Heart left ventricle (tissue), 13 donors: ENCODE measurements around the gene LHFPL3.

Experiments used
- POLR2A ChIP-seq, 2 donors: fragments of 450-650 bp; IDR thresholded peaks; one replicate each; pipeline ENCODE4 v1.6.1; 2017; ENCODE audit warnings: antibody characterized with exemption in 2 of 2, mild to moderate bottlenecking in 2 of 2, moderate library complexity in 2 of 2
- TF ChIP-seq, protein P1 (sequence below), 12 donors: fragments of 200-600 bp; sonication (generic) in 4 of 12; IDR thresholded peaks; one replicate each; pipeline versions ENCODE4 v1.5.0 to v1.8.0; 2018 to 2022; ENCODE audit warnings: antibody characterized with exemption in 12 of 12, mild to moderate bottlenecking in 5 of 12
- donor health status: ischemic (EF 13 %, LVEDD 7.1; RV severe dilation, severe dysfunction).
- donor health status: DM: no; HTN: yes; CAD: no.
- donor health status: DM: no; HTN: no; CAD: no.
- donor health status: ischemic (EF 25% LVEDD 6.9; RV normal size, moderate dysfunction).
- donor health status: ischemic (EF 25% LVEDD 5.7; RV mildly dilated, moderate dysfunction).
- donor health status: ischemic (EF 35%, LVEDD 5.7; RV mildly dilated, moderate dysfunction).
- donor health status: nonischemic (EF 11% LVEDD 7.7; RV severe dilation, severe dysfunction).
- donor health status: DM: yes; HTN: yes; CAD: no.
- donor health status: PGD.
- donor health status: ischemic (EF 29% LVEDD 5.4; RV normal size, mild dysfunction).
- donor health status: nonischemic (EF 23%, LVEDD 6.1; RV moderate dilation, normal function).

DNA sequence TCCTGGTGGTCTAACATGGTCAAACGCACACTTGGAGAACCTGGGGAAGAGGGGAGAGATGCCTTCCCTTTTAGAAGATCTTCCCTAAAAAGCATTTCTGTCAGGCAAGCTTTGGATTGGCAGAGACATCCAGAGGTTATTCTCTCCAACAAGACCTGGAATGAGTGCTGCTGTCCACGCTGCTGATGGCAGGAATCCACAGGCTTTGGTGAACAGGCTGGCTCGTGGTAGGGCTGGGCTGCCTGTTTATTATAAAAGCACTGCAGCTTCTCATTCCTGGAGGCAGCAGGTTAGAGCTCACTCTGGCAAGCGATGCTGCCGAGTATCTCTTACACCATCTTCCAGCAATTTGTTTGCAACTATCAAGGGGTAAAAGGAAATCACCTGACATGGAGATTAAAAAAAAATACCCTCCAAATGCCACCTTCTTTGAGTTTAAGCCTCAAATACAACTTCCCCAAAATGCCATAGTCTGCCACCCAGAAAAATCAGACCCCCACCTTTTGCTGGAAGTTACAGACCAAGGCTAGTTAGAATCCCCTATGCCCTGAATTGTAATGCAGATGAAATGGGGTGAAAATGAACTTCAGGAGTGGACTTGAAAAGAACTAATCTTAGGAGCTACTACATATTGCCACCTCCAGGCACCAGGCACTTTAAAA is 533.5 kb downstream of the LHFPL3 start:
- TF ChIP-seq POLR2A (IDR thresholded peaks at IDR 0.05): no peak
- TF ChIP-seq, protein P1, sequence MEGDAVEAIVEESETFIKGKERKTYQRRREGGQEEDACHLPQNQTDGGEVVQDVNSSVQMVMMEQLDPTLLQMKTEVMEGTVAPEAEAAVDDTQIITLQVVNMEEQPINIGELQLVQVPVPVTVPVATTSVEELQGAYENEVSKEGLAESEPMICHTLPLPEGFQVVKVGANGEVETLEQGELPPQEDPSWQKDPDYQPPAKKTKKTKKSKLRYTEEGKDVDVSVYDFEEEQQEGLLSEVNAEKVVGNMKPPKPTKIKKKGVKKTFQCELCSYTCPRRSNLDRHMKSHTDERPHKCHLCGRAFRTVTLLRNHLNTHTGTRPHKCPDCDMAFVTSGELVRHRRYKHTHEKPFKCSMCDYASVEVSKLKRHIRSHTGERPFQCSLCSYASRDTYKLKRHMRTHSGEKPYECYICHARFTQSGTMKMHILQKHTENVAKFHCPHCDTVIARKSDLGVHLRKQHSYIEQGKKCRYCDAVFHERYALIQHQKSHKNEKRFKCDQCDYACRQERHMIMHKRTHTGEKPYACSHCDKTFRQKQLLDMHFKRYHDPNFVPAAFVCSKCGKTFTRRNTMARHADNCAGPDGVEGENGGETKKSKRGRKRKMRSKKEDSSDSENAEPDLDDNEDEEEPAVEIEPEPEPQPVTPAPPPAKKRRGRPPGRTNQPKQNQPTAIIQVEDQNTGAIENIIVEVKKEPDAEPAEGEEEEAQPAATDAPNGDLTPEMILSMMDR (IDR thresholded peaks at IDR 0.05): no peak
